Activated T-cell treated with anti-CD3 and anti-CD28 coated beads, Interleukin-2, amount 50 U/mL, for 48 hours (primary cell): ENCODE measurements around the gene DPP10.
"Not testable (repeated sequence)": the region's sequence is repeated elsewhere in the genome, so short reads cannot be mapped to it uniquely, and the experiment has no call there.

Experiments used
- DNase-seq, 2 experiments: peaks; one replicate each; pipeline ENCODE4 v3.0.0-alpha.2; 2020

The DPP10 gene

DNA sequence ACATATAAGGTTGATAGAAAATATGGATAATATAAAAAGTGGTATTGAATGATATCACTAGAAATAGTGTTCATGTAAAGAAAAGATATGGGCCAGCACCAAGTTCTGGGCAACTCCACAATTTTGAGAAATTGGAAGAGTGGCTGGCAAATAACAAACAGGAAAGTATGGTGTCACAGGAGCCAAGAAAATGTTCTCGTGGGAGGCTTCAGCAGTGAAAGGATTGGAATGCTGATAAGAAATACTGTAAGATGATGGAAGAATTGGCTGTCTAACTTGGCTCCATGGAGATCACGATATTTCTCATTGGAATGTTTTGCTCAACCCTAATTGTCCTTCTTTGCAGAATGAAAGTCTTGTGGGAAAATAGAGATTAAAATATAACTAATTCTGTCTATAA, 856.8 kb downstream of the DPP10 start:
- no peak for DNase-seq

DNA sequence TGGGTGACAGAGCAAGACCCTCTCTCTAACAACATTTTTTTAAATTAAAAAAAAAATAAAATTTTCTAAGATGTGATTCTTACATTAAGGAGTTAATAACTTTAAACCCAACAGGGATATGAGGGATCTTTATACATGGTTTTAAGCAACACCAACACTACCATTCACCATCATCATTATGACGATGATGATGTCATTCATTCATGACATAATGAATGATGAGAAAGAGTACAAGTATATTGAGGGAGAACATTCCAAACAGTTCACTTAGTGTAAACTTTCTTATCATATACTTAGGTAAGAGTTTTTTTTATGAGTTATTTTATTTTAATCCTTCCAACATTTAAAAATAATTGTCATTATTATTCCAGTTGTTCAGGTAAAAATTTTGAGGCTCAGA, 863.3 kb downstream of the DPP10 start:
- DNase-seq, result no peak

GRCh38 chr2:115314119-115314518, 871.7 kb downstream of the DPP10 start:
- DNase-seq, result no peak

- DNase-seq, result no peak
Observed at GRCh38 chr2:115327061-115327460, 884.6 kb downstream of the DPP10 start.

- DNase-seq, result no peak
Observed at GRCh38 chr2:115359550-115359949, 917.1 kb downstream of the DPP10 start.

DNA sequence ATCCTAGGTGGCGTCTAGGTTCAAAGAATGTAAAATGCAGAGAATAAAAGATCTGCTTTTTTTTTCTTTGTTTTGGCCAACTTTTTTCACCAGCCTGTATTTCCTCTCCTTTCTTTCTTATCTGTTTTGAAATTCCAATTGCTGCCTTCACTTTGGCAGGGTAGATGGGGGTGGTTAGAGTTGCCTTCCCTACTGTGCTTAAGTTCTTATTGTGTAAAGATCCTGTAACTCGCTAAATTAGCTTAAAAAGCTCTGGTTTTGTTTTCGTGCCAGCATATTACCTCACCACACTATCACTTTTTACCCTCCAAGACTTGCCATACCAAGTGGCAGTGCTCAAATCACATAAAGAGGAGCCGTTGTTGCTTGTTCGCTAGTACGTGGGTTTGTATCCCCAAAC, 921.7 kb downstream of the DPP10 start:
- DNase-seq, result no peak

DNA sequence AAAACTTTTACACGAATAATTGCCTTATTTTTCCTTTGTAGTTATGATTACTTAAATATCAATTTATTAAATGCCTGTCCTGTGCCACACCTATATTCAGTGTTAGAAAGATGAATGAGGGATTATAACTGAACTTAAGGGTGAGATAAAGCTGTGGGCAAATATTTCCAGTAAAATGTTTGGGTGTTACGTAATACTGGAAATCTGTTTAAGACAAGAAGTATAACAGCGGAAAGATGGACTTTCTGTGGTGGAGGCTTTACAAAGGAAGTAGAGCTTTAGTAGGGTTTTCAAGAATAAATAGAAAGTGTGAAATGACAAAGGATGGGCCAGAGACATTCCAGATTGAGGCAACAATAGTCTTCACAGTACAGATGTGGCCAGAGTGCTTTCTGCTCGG, 927.0 kb downstream of the DPP10 start:
- no peak for DNase-seq

DNA sequence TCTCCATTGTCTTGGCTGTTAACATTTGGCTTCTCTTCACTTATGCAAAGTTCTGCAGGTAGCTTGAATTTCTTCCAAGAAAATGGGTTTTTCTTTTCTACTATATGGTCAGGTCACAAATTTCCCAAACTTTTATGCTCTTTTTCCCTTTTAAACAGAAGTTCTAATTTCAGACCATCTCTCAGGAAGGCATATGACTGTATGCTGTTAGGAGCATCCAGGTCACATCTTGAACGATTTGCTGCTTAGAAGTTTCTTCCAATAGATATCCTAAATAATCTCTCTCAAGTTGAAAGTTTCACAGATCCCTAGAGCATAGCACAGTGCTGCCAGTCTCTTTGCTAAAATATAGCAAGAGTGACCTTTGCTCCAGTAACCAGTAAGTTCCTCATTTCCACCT, 932.5 kb downstream of the DPP10 start:
- DNase-seq, result no peak

DNA sequence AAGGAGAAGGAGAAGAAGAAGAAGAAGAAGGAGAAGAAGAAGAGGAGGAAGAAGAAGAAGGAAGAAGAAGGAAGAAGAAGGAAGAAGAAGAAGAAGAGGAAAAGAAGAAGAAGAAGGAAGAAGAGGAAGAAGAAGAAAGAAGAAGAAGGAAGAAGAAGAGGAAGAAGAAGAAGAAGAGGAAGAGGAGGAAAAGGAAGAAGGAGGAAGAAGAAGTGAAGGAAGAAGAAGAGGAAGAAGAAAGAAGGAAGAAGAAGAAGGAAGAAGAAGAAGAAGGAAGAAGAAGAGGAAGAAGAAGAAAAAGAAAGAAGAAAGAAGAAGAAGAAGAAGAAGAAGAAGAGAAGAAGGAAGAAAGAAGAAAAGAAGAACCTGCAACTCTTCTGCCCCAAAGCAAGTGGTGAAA, 942.0 kb downstream of the DPP10 start:
- DNase-seq, result no peak

DNA sequence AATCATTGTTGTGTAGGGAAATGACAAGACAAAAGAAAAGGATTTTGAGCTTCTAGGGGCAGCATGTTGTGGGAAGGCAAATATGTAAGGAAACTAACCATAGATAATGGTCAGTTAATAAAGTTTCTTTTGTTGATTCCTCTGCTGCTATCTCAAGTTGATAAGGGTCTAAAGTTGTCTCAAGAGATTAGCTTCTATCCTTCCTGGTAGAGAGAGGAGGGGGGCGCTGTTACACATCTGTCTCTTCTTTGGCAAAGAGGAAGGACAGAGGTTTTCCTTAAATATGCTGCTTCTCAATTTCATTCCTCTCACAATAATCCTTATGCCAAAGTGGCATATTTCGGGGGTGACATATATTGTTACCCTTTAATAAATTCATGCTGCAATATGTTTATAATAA, 944.0 kb downstream of the DPP10 start:
- no peak for DNase-seq

- DNase-seq, result no peak
Observed at GRCh38 chr2:115389024-115389423, 946.6 kb downstream of the DPP10 start.

- no peak for DNase-seq
Observed at GRCh38 chr2:115389898-115390565, 947.6 kb downstream of the DPP10 start.

DNA sequence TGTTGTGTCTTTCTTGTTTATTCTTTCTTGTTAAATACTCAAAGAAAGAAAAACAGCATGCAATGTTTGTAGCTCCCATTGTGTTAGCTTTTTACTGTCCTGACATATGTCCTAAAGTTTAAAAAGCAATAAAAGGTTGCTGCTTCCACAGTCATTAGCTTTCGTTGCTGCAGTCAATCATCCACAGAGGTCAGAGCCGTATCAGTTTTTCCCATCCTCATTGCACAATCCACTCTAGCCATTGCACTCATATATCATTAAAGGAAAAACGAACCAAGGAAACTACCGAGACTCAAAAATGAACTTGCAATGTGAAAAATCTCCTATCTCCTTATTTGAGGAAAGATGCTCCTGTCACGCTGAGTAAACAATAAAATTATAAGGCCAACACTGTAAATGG, 954.1 kb downstream of the DPP10 start:
- no peak for DNase-seq

DNA sequence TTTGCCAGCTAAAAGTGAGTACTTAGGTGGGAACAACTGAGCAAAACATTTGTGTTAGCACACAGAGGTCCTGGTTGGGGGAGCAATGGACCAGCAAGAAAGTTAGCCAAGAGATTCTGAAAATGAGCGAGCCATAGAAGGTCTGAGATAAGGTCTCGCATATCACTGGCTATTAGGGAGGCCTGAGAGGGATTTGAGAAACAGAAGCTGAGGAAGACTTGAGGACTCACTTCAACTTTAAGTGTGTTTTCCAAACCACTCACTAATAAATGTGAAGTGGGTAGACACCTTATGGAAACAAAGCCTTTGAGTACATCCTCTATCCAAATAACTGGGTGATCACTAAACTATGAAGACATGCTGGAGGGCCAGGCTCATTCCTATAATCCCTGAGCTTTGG, 958.5 kb downstream of the DPP10 start:
- DNase-seq, result no peak

DNA sequence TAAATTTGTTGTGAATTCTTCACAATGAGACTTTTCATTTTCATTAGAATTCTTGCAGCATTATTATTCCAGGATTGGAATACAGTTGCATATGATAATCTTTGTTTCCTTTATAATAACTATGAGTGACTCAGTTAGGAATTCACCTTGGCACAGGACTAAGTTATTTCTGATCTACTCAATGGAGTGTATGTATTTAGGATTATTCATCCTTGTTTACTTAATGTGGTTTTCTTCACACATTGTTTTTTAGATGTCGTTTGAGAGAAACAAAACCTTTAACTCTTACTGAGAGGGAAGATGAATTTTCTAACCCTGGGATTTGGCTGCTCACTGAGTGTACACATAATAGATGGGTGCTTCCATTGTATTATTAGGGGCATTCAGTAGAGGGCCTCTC, 970.1 kb downstream of the DPP10 start:
- DNase-seq, result no peak

GRCh38 chr2:115413791-115414190, 971.4 kb downstream of the DPP10 start:
- no peak for DNase-seq

DNA sequence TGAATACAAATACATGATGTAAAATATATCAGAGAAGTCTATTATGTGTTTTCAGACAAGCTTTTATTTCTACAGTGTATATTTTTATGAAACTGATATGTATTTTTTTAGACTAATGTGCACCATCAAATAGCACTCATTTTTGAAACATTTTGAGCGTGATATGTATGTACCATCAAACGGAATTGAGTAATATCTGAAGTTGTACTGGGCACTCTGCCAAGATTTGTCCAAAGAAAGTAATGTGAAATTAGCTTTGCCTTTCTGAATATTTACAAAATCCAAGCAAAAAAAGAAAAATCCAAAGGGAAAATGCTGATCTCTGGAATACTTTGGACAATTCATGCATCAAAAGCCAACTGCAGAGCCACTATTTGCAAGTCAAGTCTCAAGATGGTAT, 972.0 kb downstream of the DPP10 start:
- no peak for DNase-seq

- DNase-seq, result no peak
Observed at GRCh38 chr2:115422004-115422634, 979.7 kb downstream of the DPP10 start.

GRCh38 chr2:115427436-115427835, 985.0 kb downstream of the DPP10 start:
- DNase-seq, result no peak

- not testable (repeated sequence) for DNase-seq
Observed at GRCh38 chr2:115440746-115441145, 998.3 kb downstream of the DPP10 start.

GRCh38 chr2:115443539-115444185, 1001.2 kb downstream of the DPP10 start:
- no peak for DNase-seq

DNA sequence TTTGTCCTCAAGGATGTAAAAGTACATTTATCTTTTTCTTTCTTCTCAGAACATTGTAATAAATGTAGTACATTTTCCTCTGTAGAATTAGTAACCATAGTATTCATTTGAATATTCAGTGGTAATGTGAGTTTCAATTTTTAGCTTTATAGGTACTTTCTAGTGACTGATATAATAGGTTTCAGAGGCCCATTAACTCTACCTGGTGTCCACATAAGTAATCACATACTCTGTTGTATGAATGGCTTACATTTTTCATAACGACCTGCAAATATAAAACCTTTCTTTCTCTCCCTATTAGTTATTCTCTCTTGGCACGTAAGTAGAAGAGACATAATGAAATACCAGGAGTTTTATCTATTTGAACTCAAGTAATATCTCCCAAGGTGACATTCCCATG, 1017.6 kb downstream of the DPP10 start:
- no peak for DNase-seq

DNA sequence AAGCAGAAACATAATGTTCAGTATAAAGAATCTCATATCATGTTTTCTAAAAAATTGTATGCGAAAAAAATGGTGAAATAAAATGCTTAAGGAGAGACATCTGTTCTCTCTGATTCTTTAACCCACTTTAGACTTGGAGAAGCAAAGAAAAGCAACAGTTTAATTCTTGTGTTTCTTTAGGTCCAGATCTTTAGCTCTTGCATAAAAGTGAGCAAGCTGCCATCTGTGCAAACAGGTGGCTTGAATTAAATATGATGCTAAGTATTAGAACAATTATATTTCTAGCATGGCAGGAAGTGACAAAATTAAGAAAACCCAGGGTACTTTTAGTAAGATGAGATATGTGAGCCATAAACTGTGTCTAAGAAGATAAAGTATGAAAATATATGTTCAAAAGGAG, 1038.3 kb downstream of the DPP10 start:
- no peak for DNase-seq

DNA sequence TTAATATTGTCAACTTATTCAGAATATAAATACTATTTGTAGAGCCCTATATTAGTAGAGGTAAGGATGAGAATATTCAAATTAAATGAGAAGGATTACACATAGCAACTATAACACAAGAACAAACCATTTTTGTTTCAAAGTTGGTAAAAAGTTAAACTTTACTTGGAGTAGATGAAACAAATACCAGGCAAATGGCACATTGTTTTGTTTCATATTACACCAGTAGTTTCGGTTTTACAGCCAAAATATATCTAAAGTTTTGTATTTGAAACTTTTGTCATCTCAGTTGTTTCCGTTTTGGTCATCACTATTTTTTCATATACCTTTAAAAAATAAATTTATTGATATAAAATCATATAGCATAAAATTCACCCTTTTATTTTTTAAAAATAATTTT, 1039.4 kb downstream of the DPP10 start:
- no peak for DNase-seq

- DNase-seq, result no peak
Observed at GRCh38 chr2:115483666-115484065, 1041.2 kb downstream of the DPP10 start.
